ENCODE results near the gene C3orf70.
"Not testable (repeated sequence)": the region's sequence is repeated elsewhere in the genome, so short reads cannot be mapped to it uniquely, and the experiment has no call there.

C3orf70 gene

GRCh38 chr3:185151101-185151963, 1.5 kb downstream of the C3orf70 start:
- DNase-seq: no peak

- DNase-seq: no peak
Measured at GRCh38 chr3:185150561-185150960, 2.3 kb downstream of the C3orf70 start.

- DNase-seq: no peak
Measured at GRCh38 chr3:185149591-185149990, 3.3 kb downstream of the C3orf70 start.

GRCh38 chr3:185145511-185145910, 7.3 kb downstream of the C3orf70 start:
- no peak for DNase-seq

- no peak for DNase-seq
Measured at GRCh38 chr3:185144784-185145183, 8.1 kb downstream of the C3orf70 start.

- DNase-seq: no peak
Measured at GRCh38 chr3:185137821-185138220, 15.0 kb downstream of the C3orf70 start.

- no peak for DNase-seq
Measured at GRCh38 chr3:185134509-185134908, 18.4 kb downstream of the C3orf70 start.

GRCh38 chr3:185131602-185132256, 21.1 kb downstream of the C3orf70 start:
- no peak for DNase-seq

- no peak for DNase-seq
Measured at GRCh38 chr3:185129083-185129482, 23.8 kb downstream of the C3orf70 start.

- no peak for DNase-seq
Measured at GRCh38 chr3:185126201-185126600, 26.7 kb downstream of the C3orf70 start.

- DNase-seq: no peak
Measured at GRCh38 chr3:185120126-185120525, 32.7 kb downstream of the C3orf70 start.

- DNase-seq: no peak
Measured at GRCh38 chr3:185115371-185115770, 37.5 kb downstream of the C3orf70 start.

GRCh38 chr3:185114756-185115155, 38.1 kb downstream of the C3orf70 start:
- DNase-seq: no peak

GRCh38 chr3:185112186-185112585, 40.7 kb downstream of the C3orf70 start:
- DNase-seq: no peak

GRCh38 chr3:185109012-185109411, 43.8 kb downstream of the C3orf70 start:
- DNase-seq: not testable (repeated sequence)

- not testable (repeated sequence) for DNase-seq
Measured at GRCh38 chr3:185106256-185106890, 46.5 kb downstream of the C3orf70 start.

GRCh38 chr3:185103359-185104127, 49.3 kb downstream of the C3orf70 start:
- DNase-seq: no peak

GRCh38 chr3:185094697-185095096, 58.2 kb downstream of the C3orf70 start:
- no peak for DNase-seq

GRCh38 chr3:185093116-185093515, 59.7 kb downstream of the C3orf70 start:
- DNase-seq: no peak

GRCh38 chr3:185090811-185091210, 62.0 kb downstream of the C3orf70 start:
- no peak for DNase-seq

- DNase-seq: no peak
Measured at GRCh38 chr3:185089751-185090150, 63.1 kb downstream of the C3orf70 start.

- DNase-seq: no peak
Measured at GRCh38 chr3:185089343-185089742, 63.5 kb downstream of the C3orf70 start.

GRCh38 chr3:185087419-185087818, 65.4 kb downstream of the C3orf70 start:
- no peak for DNase-seq

Data from stimulated activated CD4-positive, alpha-beta T cell treated with anti-CD3 and anti-CD28 coated beads, Interleukin-4, amount 100 ng/mL, for 24 hours (primary cell).